Inflammatory macrophage treated with lipopolysaccharide for 4 hours (primary cell): ENCODE results near the gene ARF5.
"Not testable (repeated sequence)": the region's sequence is repeated elsewhere in the genome, so short reads cannot be mapped to it uniquely, and the experiment has no call there.

Source experiments
- DNase-seq: peaks from one replicate; pipeline ENCODE4 v3.0.0-alpha.2; 2020

Gene ARF5

GRCh38 chr7:127588019-127588696 lies at the start of gene ARF5:
Gene ARF5 (plus strand): TSS chr7:127588411. CDS start chr7:127588499, 88 bp downstream.
- DNase-seq, result peak; percentile 84

GRCh38 chr7:127539116-127539515 lies 49.1 kb upstream of the ARF5 start:
- DNase-seq, result no peak

GRCh38 chr7:127540461-127540860 lies 47.8 kb upstream of the ARF5 start:
- DNase-seq, result not testable (repeated sequence)

DNA sequence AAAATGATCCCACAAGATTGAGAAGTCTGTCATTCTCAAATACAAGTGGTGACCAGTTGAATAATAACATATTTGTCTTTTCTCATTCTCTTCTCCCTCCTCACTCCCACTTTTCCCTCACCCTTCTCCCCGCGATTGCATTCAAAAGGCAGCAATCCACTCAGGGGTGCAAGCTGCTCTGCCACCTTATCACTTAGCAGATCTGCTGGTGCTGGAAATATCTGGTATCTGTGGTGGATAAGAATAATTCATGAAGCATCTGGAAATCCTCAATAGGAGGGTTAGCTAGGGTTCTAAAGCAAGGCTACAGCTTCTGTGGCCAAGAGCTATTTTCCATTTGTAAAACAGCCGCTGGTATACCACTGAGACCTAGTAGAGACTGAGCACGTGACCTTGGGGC lies 46.7 kb upstream of the ARF5 start:
- DNase-seq, result no peak

GRCh38 chr7:127546313-127546712 lies 41.9 kb upstream of the ARF5 start:
- DNase-seq, result no peak

DNA sequence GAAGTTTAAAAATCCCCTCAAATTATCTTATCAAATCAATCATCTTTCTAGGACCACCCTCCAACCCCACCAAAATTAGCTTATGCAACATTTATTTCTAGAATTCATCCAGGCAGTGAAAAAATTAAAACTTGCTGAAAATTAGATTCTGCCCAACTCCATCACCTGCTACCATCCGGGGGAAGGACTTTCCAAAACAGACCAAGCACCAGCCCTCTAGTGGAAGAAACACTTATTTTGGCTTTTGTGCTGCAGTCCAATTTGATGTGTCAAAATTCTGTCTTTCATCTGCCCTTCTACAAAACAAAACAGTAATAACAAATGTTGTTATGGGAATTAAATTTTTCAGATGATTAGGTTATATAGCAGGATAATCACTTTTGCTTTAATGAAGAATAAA lies 38.0 kb upstream of the ARF5 start:
- no peak for DNase-seq

- no peak for DNase-seq
These were observed 36.3 kb upstream of the ARF5 start for GRCh38 chr7:127551941-127552340.

DNA sequence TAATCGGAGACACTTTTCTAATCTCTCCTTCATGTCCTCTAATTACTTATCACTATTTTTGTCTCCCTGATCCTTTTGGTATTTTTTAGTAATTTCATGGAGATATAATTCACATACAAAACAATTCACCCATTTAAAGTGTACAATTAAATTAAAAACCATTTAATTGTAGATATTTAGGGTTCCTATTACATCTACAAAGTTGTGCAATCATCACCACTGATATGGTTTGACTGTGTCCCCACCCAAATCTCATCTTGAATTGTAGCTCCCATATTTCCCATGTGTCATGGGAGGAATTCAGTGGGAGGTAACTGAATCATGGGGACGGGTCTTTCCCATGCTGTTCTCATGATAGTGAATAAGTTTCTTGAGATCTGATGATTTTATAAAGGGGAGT lies 31.8 kb upstream of the ARF5 start:
- no peak for DNase-seq

DNA sequence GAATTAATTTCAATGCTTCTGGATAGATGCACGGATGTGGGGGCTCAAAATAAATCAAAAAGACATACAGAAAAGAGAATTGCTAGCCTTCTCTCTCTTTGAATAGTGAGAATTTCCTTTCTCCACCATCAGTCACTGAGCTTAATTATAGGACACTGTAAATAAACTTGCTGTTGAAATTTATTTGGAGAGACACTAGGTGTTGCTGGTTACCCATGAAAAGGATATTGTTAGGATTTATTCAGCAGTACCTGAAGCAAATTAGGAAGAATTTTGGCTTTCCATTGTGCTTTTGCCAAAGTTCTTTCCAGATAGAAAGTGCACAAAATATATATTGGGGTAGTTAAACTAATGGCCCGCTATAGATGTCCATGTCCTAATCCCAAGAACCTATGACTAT lies 30.4 kb upstream of the ARF5 start:
- DNase-seq, result no peak

DNA sequence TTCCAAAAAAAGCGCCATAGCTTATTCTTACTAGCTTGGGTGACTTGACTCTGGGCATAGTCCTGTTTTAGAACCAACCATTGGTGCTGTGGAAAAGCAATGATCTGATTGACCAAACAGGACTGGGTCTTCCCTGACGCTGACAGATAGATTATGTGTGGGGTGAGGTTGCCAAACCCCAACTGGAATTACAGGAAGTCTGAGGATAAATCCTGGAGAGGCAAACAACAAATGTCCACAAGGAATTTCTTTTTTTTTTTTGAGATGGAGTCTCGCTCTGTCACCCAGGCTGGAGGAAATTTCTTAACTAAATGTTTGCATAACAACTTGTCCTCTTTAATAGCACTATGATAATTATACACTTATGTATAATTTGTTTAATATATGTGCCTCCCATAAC lies 22.0 kb upstream of the ARF5 start:
- no peak for DNase-seq

- not testable (repeated sequence) for DNase-seq
These were observed 20.2 kb upstream of the ARF5 start for GRCh38 chr7:127568034-127568433.

DNA sequence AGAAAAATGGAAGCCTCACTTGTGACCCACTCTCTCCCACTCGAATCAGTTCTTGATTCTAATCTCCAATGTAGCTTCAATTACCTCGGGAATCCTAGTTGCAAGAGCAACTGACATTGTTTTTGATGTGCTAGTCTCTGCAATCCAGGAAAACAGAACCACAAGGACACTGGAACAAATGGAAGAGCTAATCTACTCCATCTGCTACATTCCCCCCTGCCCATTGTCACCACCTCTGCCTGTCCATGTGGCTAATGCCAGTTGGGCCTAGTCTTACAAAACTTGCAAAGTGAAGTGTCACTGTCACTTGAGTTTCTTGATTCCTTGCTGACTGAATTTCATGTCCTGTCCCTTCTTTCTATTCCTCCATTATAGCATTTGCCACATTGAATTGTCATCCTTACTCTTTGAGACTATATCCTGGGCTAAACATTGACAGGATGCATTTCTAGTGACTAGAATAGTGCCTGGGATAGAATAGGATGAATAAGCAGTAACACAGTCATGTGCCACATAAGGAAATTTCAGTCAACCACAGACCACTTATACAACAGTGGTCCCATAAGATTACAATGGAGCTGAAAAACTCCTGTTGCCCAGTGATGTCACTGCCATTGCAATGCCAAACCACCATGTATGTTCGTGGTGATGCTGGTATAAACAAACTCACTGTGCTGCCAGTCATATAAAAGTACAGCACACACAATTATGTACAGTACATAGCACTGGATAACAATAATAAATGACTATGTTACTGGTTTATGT lies 16.3 kb upstream of the ARF5 start:
- DNase-seq, result no peak

GRCh38 chr7:127578036-127578684 lies 10.1 kb upstream of the ARF5 start:
- no peak for DNase-seq

DNA sequence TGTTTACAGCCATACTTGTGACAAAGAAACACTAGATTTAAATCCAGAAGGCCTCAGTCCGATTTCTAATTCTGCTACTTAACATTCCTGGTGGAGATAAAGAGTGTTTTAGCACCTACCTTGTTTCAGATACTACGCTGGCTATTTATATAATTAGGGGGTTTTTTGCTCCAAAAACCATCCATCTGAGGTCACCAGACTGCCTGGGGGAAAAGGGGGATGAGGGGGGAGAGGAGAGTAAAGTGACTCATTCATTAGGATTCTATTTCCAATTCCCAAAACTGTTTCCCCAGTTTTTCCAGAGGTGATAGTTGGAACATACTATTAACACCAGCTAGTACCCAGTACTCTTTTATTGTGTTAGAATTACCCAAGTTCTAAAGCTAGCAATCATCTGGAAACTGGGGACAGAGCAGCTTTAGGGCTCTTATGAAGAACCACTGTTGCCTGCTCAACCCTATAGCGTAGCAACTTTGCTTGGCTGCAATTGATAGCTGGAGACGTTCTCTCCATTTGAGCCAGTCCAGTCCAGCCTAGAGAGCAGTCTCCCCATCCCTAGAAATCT lies 9.4 kb upstream of the ARF5 start:
- DNase-seq, result no peak

GRCh38 chr7:127580612-127581011 lies 7.6 kb upstream of the ARF5 start:
- DNase-seq, result no peak

GRCh38 chr7:127581716-127582115 lies 6.5 kb upstream of the ARF5 start:
- DNase-seq, result no peak

DNA sequence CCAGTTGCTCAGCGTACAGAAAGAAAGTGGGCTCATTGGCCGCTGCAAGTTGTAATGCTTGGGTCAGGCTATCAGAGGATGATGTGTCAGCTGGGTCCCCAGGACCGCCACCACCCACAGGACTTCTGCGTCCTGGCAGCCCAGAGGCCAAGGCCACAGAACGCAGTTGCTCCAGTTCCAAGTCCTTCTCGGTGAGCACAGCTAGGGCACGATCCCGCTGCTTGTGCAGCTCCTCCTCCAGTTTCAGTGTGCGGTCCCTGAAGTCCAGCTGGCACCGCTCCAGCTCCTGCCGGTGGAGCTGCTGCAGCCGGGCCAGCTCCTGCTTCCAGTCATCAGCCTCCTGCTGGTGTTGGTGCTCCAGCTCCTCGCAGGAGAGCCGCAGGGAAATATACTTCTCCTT lies 5.8 kb upstream of the ARF5 start:
- DNase-seq, result no peak

DNA sequence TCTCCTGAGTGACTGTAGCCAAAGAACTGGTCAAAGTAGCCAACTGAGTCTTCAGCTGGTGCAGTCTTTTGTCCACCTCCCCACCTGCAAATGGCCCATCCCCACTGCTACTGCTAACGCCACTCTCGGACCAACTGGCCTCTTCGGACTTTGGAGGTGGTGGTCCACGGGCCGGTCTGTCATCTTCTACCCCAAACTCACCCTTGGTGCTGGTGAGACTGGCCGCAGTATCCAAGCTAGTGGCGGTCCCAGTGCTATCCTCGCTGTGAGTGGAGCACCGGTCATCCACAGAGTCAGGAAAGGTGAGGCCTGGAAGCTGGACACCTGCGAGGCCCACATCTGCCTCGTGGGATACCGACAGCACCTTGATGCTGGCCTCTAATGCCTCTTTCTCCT lies 3.6 kb upstream of the ARF5 start:
- no peak for DNase-seq

- DNase-seq, result peak; percentile 91
These were observed 2.9 kb upstream of the ARF5 start, which contains the start of gene GCC1 for GRCh38 chr7:127585044-127585953. Gene GCC1 (minus strand): TSS chr7:127585596. CDS start chr7:127585182, 414 bp downstream.

DNA sequence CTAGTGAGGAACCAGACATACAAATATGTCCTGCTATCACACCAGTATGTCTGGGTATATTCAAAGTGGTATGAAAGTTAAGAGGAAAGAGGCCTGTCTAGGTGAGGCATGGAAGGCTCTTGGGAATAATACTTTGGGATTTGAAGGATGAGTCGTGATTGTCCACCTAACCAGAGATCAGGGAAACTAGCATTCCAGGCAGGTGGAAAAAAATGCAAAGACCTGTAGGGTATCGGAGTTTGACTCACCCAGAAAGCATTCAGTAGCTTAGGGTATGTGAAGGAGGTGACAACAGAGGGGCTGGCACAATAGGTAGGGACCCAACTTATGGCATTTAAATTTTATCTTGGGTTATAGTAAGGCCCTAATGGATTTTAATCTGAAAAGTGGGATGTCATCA lies 1.9 kb upstream of the ARF5 start:
- no peak for DNase-seq

DNA sequence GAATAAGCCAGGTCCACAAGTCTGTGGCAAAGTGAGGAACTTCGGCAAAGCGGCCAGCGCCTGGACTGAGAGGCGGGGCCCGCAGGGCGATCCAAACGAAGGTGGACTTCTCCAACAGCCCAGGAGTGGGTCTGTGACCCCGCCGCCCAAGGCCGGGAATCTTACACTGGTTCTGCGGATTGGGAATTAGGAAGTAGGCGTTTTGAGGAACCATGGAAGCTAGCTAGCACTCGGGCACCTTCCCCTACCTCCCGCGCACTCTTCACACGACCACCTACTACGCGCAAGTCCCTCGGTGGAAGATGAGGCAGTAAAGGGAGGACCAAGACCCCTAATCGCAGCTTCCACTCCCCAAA lies 570 bp upstream of the ARF5 start:
- DNase-seq, result no peak

DNA sequence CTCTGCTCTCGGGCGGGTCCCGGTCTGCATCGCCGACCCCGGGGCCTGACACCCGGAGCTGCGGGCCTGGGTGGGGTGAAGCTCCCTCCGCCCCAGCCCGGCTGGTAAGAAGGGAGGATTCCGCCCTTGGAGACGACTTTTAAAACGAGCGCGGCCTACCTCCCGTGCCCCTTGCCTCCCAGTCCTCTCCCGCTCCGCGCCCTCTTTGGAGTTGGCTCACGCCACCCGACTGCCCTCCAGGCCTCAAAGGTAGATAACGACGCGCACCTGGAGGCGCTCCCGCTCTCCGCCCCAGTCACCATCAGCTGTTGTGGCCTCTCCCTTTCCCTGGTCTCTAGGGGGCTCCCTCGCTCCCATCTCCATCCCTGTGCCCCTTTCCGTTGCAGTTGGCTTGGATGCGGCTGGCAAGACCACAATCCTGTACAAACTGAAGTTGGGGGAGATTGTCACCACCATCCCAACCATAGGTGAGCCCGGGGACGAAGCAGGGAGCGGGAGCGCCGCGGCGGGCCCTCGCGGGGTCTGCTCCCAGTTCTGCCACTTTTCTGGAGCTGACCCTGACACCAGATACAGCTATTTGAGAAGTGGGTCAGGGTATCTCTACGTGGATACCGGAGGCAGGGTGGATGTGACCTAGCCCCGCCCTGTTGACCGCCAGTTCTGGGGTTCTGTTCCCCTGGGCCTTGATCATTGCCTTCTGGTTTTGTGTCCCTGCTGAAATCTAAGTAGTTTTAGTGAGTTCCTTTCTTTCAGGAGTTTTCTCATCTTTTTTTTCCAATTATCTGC lies 679 bp downstream of the ARF5 start:
- peak; percentile 16 for DNase-seq
